B cell (primary cell): ENCODE data around the gene MYO1E. TPM values are rescaled to one million over a fixed set of nuclear protein-coding genes. Genes with fewer than 3 reads are reported as not detected.
"Not testable (repeated sequence)": the region's sequence is repeated elsewhere in the genome, so short reads cannot be mapped to it uniquely, and the experiment has no call there.

Experiments
- ATAC-seq: fragments of 200-7000 bp; cut with Tn5 transposase; one replicate; pipeline ENCODE4 v1.10.0; 2021; ENCODE audit warnings: low read depth, mild to moderate bottlenecking, moderate number of reproducible peaks, moderate library complexity
- CTCF ChIA-PET: fragments of 350-600 bp; sonication (Branson Sonifier 250); formaldehyde crosslinking; loops from one replicate; lab custom pipeline; 2021; ENCODE audit warnings: antibody characterized with exemption, inconsistent platforms; lab: Charles Lee
- POLR2A ChIA-PET: fragments of 350-600 bp; sonication (Branson Sonifier 250); formaldehyde crosslinking; loops from one replicate; lab custom pipeline; 2021; ENCODE audit warnings: antibody characterized with exemption; lab: Charles Lee
- DNase-seq: peaks from one replicate; pipeline ENCODE4 v3.0.0; 2013
- H2AFZ ChIP-seq: 2 replicates; pipeline ENCODE4 v1.6.1; 2012; ENCODE audit warnings: mild to moderate bottlenecking, low read depth, low read length; ENCODE audit not compliant: insufficient read depth, poor library complexity, severe bottlenecking
- H3K27ac ChIP-seq, 2 donors: 1 replicate in 1 of 2; 2 replicates in 1 of 2; pipeline ENCODE4 v1.5.1; 2012 to 2013; ENCODE audit warnings: low read length in 2 of 2, mild to moderate bottlenecking in 2 of 2, moderate library complexity in 1 of 2
- H3K27me3 ChIP-seq, 4 experiments: fragments of 200-600 bp in 1 of 4; sonication (generic) in 1 of 4; replicated peaks in 1 of 4; 1 replicate in 2 of 4; 2 replicates in 2 of 4; pipeline versions ENCODE4 v1.6.1 to v1.7.0; 2013 to 2016; ENCODE audit warnings: low read length in 3 of 4, mild to moderate bottlenecking in 2 of 4, mixed read lengths in 1 of 4, moderate library complexity in 1 of 4; ENCODE audit not compliant: insufficient read depth in 4 of 4, control insufficient read depth in 3 of 4; ENCODE audit errors: control extremely low read depth in 1 of 4
- H3K36me3 ChIP-seq, 2 experiments: replicated peaks in 1 of 2; 1 replicate in 1 of 2; 2 replicates in 1 of 2; pipeline versions ENCODE4 v1.6.1 to v1.7.1; 2013; ENCODE audit warnings: low read length in 1 of 2; ENCODE audit not compliant: insufficient read depth in 2 of 2, control insufficient read depth in 1 of 2; ENCODE audit errors: control extremely low read depth in 1 of 2, extremely low read depth in 1 of 2
- H3K4me1 ChIP-seq, 2 donors: fragments of 200-600 bp in 1 of 2; sonication (generic) in 1 of 2; 1 replicate in 1 of 2; 2 replicates in 1 of 2; pipeline versions ENCODE4 v1.5.1 to v1.6.1; 2013 to 2017; ENCODE audit warnings: low read length in 2 of 2; ENCODE audit not compliant: control insufficient read depth in 2 of 2, insufficient read depth in 2 of 2
- H3K4me2 ChIP-seq: replicated peaks from 2 replicates; pipeline ENCODE3; 2012; ENCODE audit warnings: mild to moderate bottlenecking, low read depth, low read length; ENCODE audit not compliant: poor library complexity, severe bottlenecking
- H3K4me3 ChIP-seq, 5 experiments: fragments of 200-600 bp in 1 of 5; sonication (generic) in 1 of 5; 1 replicate in 3 of 5; 2 replicates in 2 of 5; pipeline versions ENCODE4 v1.5.1 to v1.7.0; 2011 to 2016; ENCODE audit warnings: low read length in 4 of 5, mild to moderate bottlenecking in 4 of 5, low read depth in 2 of 5, control low read depth in 1 of 5, moderate library complexity in 1 of 5; ENCODE audit not compliant: insufficient read depth in 1 of 5; ENCODE audit errors: control extremely low read depth in 1 of 5, extremely low read depth in 1 of 5
- H3K79me2 ChIP-seq: fragments of 200-600 bp; sonication (generic); one replicate; pipeline ENCODE4 v1.6.0; 2016; ENCODE audit warnings: low read length; ENCODE audit not compliant: control insufficient read depth, insufficient read depth
- H3K9ac ChIP-seq: fragments of 200-600 bp; sonication (generic); 2 replicates; pipeline ENCODE4 v1.6.1; 2017; ENCODE audit warnings: mild to moderate bottlenecking, low read length, moderate library complexity
- H3K9me3 ChIP-seq, 3 donors: one replicate each; pipeline versions ENCODE4 v1.6.1 to v1.7.1; 2013; ENCODE audit warnings: low read length in 2 of 3; ENCODE audit not compliant: control insufficient read depth in 2 of 3, insufficient read depth in 1 of 3; ENCODE audit errors: control extremely low read depth in 1 of 3
- H4K20me1 ChIP-seq: 2 replicates; pipeline ENCODE4 v1.6.0; 2012; ENCODE audit warnings: mild to moderate bottlenecking, low read length; ENCODE audit not compliant: insufficient read depth, control insufficient read depth, poor library complexity, severe bottlenecking
- H3K27ac Mint-ChIP-seq: one replicate; pipeline ENCODE4 v1.8.0; 2021; ENCODE audit warnings: mixed read lengths
- H3K27me3 Mint-ChIP-seq: one replicate; pipeline ENCODE4 v1.8.0; 2021; ENCODE audit warnings: mixed read lengths
- H3K4me1 Mint-ChIP-seq: one replicate; pipeline ENCODE4 v1.8.0; 2021; ENCODE audit warnings: mixed read lengths
- H3K4me3 Mint-ChIP-seq: one replicate; pipeline ENCODE4 v1.8.0; 2021; ENCODE audit warnings: mixed read lengths
- H3K9me3 Mint-ChIP-seq: one replicate; pipeline ENCODE4 v1.8.0; 2022; ENCODE audit warnings: mixed read lengths; ENCODE audit not compliant: insufficient read depth
- EZH2 ChIP-seq: IDR thresholded peaks from 2 replicates; pipeline ENCODE4 v1.6.1; 2012; ENCODE audit warnings: borderline replicate concordance, low read depth, mild to moderate bottlenecking, moderate library complexity, low read length; ENCODE audit not compliant: insufficient read depth, poor library complexity, severe bottlenecking
- WGBS: methylation state at CpG from one replicate; pipeline ENCODE4 v1.1.5; 2013; ENCODE audit warnings: missing lambda C conversion rate; ENCODE audit not compliant: insufficient coverage; 5-methylcytosine and 5-hydroxymethylcytosine counted together
- intact Hi-C: fragments of 100-400 bp; cut with micrococcal nuclease; formaldehyde crosslinking; loops from one replicate; pipeline ENCODE4 v1.10.0; 2022
- polyA plus RNA-seq: library from polyadenylated mRNA; depleted of rRNA; stranded (reverse); fragments of >200 nt; gene quantifications from 2 replicates; pipeline ENCODE4 v1.2.3, GENCODE V29; 2012
- total RNA-seq, 2 donors: library from RNA; stranded (reverse); fragments of 120-200 nt in 1 of 2; gene quantifications; 1 replicate in 1 of 2; 2 replicates in 1 of 2; pipeline versions ENCODE4 v1.2.3 to v1.2.4, GENCODE V29; 2013 to 2022
- TF ChIP-seq, protein P1 (sequence below): fragments of 200-600 bp; IDR thresholded peaks from one replicate; pipeline ENCODE4 v1.8.0; 2022; ENCODE audit warnings: antibody characterized with exemption, mild to moderate bottlenecking

The MYO1E gene
- total and polyA plus RNA-seq, 2 donors (not counting 1 experiment from before 2014, with no cell fraction given), result 11.9 to 100.0 TPM

DNA sequence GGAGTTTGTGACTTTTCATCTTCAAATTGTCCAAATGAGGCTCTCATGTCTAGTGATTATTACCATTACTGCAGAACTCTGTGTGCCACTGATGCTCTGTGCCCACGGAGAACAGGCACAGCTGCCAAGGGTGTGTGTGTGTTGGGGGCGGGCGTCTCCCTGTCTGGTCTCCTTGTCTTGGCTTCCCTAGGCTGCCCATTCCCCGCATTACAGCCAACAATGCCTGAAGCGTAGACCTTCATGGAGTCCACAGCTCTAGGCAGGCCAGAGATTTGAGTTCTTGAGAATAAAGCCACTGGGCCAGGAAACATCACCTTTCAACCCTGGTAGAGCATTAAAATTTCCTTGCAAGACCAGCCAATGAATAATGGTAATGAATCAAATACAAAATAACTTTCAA is 225.0 kb downstream of the MYO1E start:
- no peaks in the 10 kb centered on the region for H3K27me3 Mint-ChIP-seq
- 100% methylated on average over 5 of the region's 5 CpGs for WGBS
- CTCF ChIA-PET, result no interaction called here

DNA sequence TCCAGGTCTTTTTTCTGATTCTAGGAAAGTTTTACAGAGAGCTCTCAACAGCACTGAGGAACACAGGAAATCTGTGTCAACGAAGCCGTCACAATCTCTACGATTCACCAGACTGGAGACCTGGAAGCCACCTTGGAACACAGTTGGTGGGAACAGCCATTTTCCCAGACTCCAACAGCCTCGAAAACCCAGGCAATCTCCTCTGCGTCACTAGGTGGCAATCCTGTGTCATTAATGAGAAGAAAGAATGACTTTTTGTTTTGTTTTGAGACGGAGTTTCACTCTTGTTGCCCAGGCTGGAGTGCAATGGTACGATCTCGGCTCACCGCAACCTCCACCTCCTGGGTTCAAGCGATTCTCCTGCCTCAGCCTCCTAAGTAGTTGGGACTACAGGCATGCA is 228.1 kb downstream of the MYO1E start:
- peaks cover 3 to 31% of the 10 kb centered on the region in 2 experiments for H3K36me3 ChIP-seq
- H3K27me3 ChIP-seq, H3K4me3 Mint-ChIP-seq, DNase-seq, H2AFZ ChIP-seq, POLR2A ChIA-PET, H3K9me3 ChIP-seq, H4K20me1 ChIP-seq, ATAC-seq, H3K4me2 ChIP-seq, H3K27me3 Mint-ChIP-seq, H3K9ac ChIP-seq, H3K4me3 ChIP-seq, H3K79me2 ChIP-seq, H3K4me1 Mint-ChIP-seq, H3K9me3 Mint-ChIP-seq, H3K4me1 ChIP-seq, H3K27ac ChIP-seq, intact Hi-C loops, H3K27ac Mint-ChIP-seq: not testable (repeated sequence)
- 97% methylated on average over 3 of the region's 10 CpGs for WGBS
- CTCF ChIA-PET, result interaction anchor here (1.1 kb wide), 1 partner anchor 26 kb away, joined by 3 read pairs; no protein-coding TSS in a partner anchor

More for the DNA sequence above, 225.0 kb downstream of the MYO1E start:
- H2AFZ ChIP-seq, result no peak overlapping the region
- no peak overlapping the region for H3K4me3 ChIP-seq
- Mint-ChIP-seq H3K4me1 (no peaks in the 10 kb centered on the region), H3K9me3 (no peaks in the 10 kb centered on the region), H3K4me3 (no peak overlapping the region), H3K27ac (no peak overlapping the region)
- H3K36me3 ChIP-seq, result peaks cover 5 to 44% of the 10 kb centered on the region in 2 experiments
- POLR2A ChIA-PET, result interaction anchor here (0.6 to 0.7 kb wide), 2 partner anchors 25 to 193 kb away, joined by 3 read pairs; no protein-coding TSS in a partner anchor
- H4K20me1 ChIP-seq, result no peaks in the 10 kb centered on the region
- intact Hi-C loops, result no loop called here
- H3K4me1 ChIP-seq, result no peaks in the 10 kb centered on the region
- no peak overlapping the region for H3K4me2 ChIP-seq
- H3K27me3 ChIP-seq, result no peaks in the 10 kb centered on the region
- H3K9ac ChIP-seq, result no peak overlapping the region
- DNase-seq (no peak), ATAC-seq (no peak)
- no peaks in the 10 kb centered on the region for H3K9me3 ChIP-seq
- no peak overlapping the region for H3K27ac ChIP-seq
- no peaks in the 10 kb centered on the region for H3K79me2 ChIP-seq
- TF ChIP-seq, protein P1, sequence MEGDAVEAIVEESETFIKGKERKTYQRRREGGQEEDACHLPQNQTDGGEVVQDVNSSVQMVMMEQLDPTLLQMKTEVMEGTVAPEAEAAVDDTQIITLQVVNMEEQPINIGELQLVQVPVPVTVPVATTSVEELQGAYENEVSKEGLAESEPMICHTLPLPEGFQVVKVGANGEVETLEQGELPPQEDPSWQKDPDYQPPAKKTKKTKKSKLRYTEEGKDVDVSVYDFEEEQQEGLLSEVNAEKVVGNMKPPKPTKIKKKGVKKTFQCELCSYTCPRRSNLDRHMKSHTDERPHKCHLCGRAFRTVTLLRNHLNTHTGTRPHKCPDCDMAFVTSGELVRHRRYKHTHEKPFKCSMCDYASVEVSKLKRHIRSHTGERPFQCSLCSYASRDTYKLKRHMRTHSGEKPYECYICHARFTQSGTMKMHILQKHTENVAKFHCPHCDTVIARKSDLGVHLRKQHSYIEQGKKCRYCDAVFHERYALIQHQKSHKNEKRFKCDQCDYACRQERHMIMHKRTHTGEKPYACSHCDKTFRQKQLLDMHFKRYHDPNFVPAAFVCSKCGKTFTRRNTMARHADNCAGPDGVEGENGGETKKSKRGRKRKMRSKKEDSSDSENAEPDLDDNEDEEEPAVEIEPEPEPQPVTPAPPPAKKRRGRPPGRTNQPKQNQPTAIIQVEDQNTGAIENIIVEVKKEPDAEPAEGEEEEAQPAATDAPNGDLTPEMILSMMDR, result no peak
- TF ChIP-seq EZH2, result no peak
